ENCODE measurements around the gene DSG3.

- TF ChIP-seq POLR2A (IDR thresholded peaks at IDR 0.05; ENCODE audit: borderline replicate concordance, extremely low read depth, insufficient read depth, insufficient read length), result no peak
- TF ChIP-seq CTCF (IDR thresholded peaks at IDR 0.05 in 2 of 3, conservative IDR thresholded peaks at IDR 0.05 in 1 of 3; ENCODE audit: borderline replicate concordance in 1 of 3, insufficient read depth in 1 of 3, low read depth in 2 of 3, low read length in 2 of 3), result no peak
- TF ChIP-seq ZFX (IDR thresholded peaks at IDR 0.05), result no peak
- no peak for TF ChIP-seq ZBTB33 (IDR thresholded peaks at IDR 0.05; ENCODE audit: extremely low read depth, insufficient replicate concordance, low read length)
- no peak for TF ChIP-seq ATF3 (IDR thresholded peaks at IDR 0.05)
Observed at GRCh38 chr18:31398191-31398590, 49.4 kb upstream of the DSG3 start.
